HL-60 (cell line): ENCODE measurements around the gene MLF2.
"Not testable (repeated sequence)": the region's sequence is repeated elsewhere in the genome, so short reads cannot be mapped to it uniquely, and the experiment has no call there.

Source experiments
- CTCF ChIP-seq: IDR thresholded peaks from one replicate; pipeline ENCODE4 v1.5.1; 2011; ENCODE audit warnings: low read length, control low read depth, inconsistent platforms; ENCODE audit not compliant: insufficient read depth
- GABPA ChIP-seq: IDR thresholded peaks from 2 replicates; pipeline ENCODE4 v1.6.1; 2012; ENCODE audit warnings: low read depth
- POLR2AphosphoS5 ChIP-seq: IDR thresholded peaks from 2 replicates; pipeline ENCODE4 v1.6.1; 2012; ENCODE audit warnings: low read depth
- REST ChIP-seq: IDR thresholded peaks from 2 replicates; pipeline ENCODE4 v1.6.1; 2012; ENCODE audit warnings: low read depth; ENCODE audit not compliant: insufficient replicate concordance
- SPI1 ChIP-seq: IDR thresholded peaks from 2 replicates; pipeline ENCODE4 v1.6.1; 2012; ENCODE audit warnings: low read depth, mild to moderate bottlenecking, borderline replicate concordance

- not testable (repeated sequence) for TF ChIP-seq CTCF, POLR2AphosphoS5, REST, GABPA, SPI1
These were observed 44.6 kb downstream of the MLF2 start for GRCh38 chr12:6708351-6708750.
